ENCODE results near the gene SRD5A2.

GRCh38 chr2:31523871-31524492 is 56.8 kb downstream of the SRD5A2 start:
- TF ChIP-seq CTCF (IDR thresholded peaks at IDR 0.05) (peak; percentile 92), EZH2 (IDR thresholded peaks at IDR 0.05; ENCODE audit: borderline replicate concordance, insufficient read depth, low read depth, low read length, poor library complexity, severe bottlenecking) (no peak)
